Small intestine (tissue), 7 donors: ENCODE results near the gene PRSS2. TPM values are rescaled to one million over a fixed set of nuclear protein-coding genes. Genes with fewer than 3 reads are reported as not detected.

Experiments
- DNase-seq, 2 donors: peaks; one replicate each; pipeline versions ENCODE4 v3.0.0 to v3.0.0-alpha.2; 2013
- FAIRE-seq: peaks from 2 replicates; lab custom pipeline; 2012; peaks lifted over from hg19 to GRCh38; lab: Jason Lieb, UNC
- H3K27ac ChIP-seq, 3 donors: one replicate each; pipeline ENCODE4 v1.5.1; 2013; ENCODE audit warnings: low read length in 2 of 3, mild to moderate bottlenecking in 2 of 3, control low read depth in 1 of 3, inconsistent platforms in 1 of 3, low read depth in 1 of 3, moderate library complexity in 1 of 3
- H3K27me3 ChIP-seq, 3 donors: one replicate each; pipeline ENCODE4 v1.6.1; 2013; ENCODE audit warnings: low read length in 3 of 3, inconsistent platforms in 1 of 3; ENCODE audit not compliant: control insufficient read depth in 3 of 3, insufficient read depth in 3 of 3
- H3K36me3 ChIP-seq, 3 donors: one replicate each; pipeline ENCODE4 v1.6.1; 2013; ENCODE audit warnings: low read length in 3 of 3, inconsistent platforms in 1 of 3, low read depth in 1 of 3, mild to moderate bottlenecking in 1 of 3, moderate library complexity in 1 of 3; ENCODE audit not compliant: control insufficient read depth in 3 of 3, insufficient read depth in 2 of 3
- H3K4me1 ChIP-seq, 3 donors: one replicate each; pipeline ENCODE4 v1.6.1; 2013; ENCODE audit warnings: low read length in 2 of 3, inconsistent platforms in 1 of 3, low read depth in 1 of 3, mild to moderate bottlenecking in 1 of 3, moderate library complexity in 1 of 3; ENCODE audit not compliant: control insufficient read depth in 3 of 3, insufficient read depth in 2 of 3
- H3K4me3 ChIP-seq, 3 donors: one replicate each; pipeline ENCODE4 v1.5.1; 2013; ENCODE audit warnings: low read length in 3 of 3, control low read depth in 1 of 3, inconsistent platforms in 1 of 3, low read depth in 1 of 3, mild to moderate bottlenecking in 1 of 3, moderate library complexity in 1 of 3
- H3K9me3 ChIP-seq, 2 donors: one replicate each; pipeline ENCODE4 v1.6.1; 2013; ENCODE audit warnings: low read depth in 1 of 2, low read length in 1 of 2; ENCODE audit not compliant: control insufficient read depth in 2 of 2, insufficient read depth in 1 of 2
- WGBS, 3 donors: extraction: QIAGEN DNeasy Blood & Tissue Kit; methylation state at CpG; one replicate each; pipeline ENCODE4 v1.1.7; 2013; 5-methylcytosine and 5-hydroxymethylcytosine counted together
- polyA plus RNA-seq, 4 donors: library from polyadenylated mRNA; stranded (reverse) in 3 of 4; unstranded in 1 of 4; fragments of 200-250 nt in 3 of 4; fragments of 120-200 nt in 1 of 4; gene quantifications; one replicate each; pipeline versions ENCODE4 v1.2.1 to v1.2.3, GENCODE V29; 2013
- donor health status: healthy with polysubstance abuse.
- donor health status: control.
- donor health status: control.
- donor health status: Bipolar disorder and iron deficiency.
- donor health status: healthy.

PRSS2 gene
- polyA plus RNA-seq, 4 donors = 0.80 to 814 (median 123) TPM

GRCh38 chr7:142784096-142784495 is 13.3 kb downstream of the PRSS2 start:
- 82 to 88% (median 86%) methylated on average over 7 of the region's 7 CpGs for WGBS, 3 donors
- Histone ChIP-seq H3K4me1 (peaks cover 0 to 4% (median 2%) of the 10 kb centered on the region in 3 donors), H3K27me3 (peaks cover 0 to 4% (median 0%) of the 10 kb centered on the region in 3 donors), H3K36me3 (no peaks in the 10 kb centered on the region), H3K27ac (no peak overlapping the region), H3K4me3 (no peak overlapping the region), H3K9me3 (no peaks in the 10 kb centered on the region)
- FAIRE-seq (no peak), DNase-seq (no peak)

DNA sequence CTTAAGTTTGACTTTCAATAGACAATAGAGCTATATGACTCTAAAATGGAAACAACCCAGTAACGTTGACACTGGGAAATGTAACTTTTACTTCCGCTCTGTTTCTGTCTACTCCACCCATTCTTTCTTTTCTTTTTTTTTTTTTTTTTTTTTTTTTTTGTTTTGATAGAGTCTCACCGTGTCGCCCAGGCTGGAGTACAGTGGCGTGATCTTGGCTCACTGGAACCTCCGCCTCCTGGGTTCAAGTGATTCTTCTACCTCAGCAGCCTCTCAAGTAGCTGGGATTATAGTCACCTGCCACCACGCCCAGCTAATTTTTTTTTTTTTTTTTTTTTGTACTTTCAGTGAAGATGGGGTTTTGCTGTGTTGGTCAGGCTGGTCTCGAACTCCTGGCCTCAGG is 13.9 kb downstream of the PRSS2 start:
- H3K27me3 ChIP-seq = peaks cover 0 to 8% (median 0%) of the 10 kb centered on the region in 3 donors
- no peak overlapping the region for H3K27ac ChIP-seq
- H3K4me3 ChIP-seq = no peak overlapping the region
- no peaks in the 10 kb centered on the region for H3K36me3 ChIP-seq
- no peaks in the 10 kb centered on the region for H3K9me3 ChIP-seq
- FAIRE-seq = no peak
- DNase-seq = no peak
- WGBS, 3 donors = 75 to 83% (median 80%) methylated on average over 8 of the region's 8 CpGs
- H3K4me1 ChIP-seq = peaks cover 0 to 4% (median 2%) of the 10 kb centered on the region in 3 donors

- DNase-seq = peak in 1 of 2 donors; percentile 42
- Histone ChIP-seq H3K4me1 (peaks cover 0 to 4% (median 2%) of the 10 kb centered on the region in 3 donors), H3K4me3 (no peak overlapping the region), H3K36me3 (no peaks in the 10 kb centered on the region), H3K27me3 (peaks cover 0 to 13% (median 0%) of the 10 kb centered on the region in 3 donors), H3K27ac (peak overlapping the region in 1 of 3 donors; percentile 48), H3K9me3 (no peaks in the 10 kb centered on the region)
- FAIRE-seq = no peak
- WGBS, 3 donors = 79 to 85% (median 82%) methylated on average over 8 of the region's 8 CpGs
Measured at GRCh38 chr7:142785841-142786250, 15.1 kb downstream of the PRSS2 start.

- Histone ChIP-seq H3K36me3 (no peaks in the 10 kb centered on the region), H3K27ac (peak overlapping the region in 2 of 3 donors; percentile 48 to 73), H3K4me1 (peaks cover 0 to 4% (median 2%) of the 10 kb centered on the region in 3 donors), H3K27me3 (peaks cover 0 to 17% (median 0%) of the 10 kb centered on the region in 3 donors), H3K4me3 (peak overlapping the region in 1 of 3 donors; percentile 1), H3K9me3 (no peaks in the 10 kb centered on the region)
- WGBS, 3 donors = 77 to 86% (median 83%) methylated on average over 11 of the region's 11 CpGs
- FAIRE-seq (no peak), DNase-seq (no peak)
Measured at GRCh38 chr7:142787034-142787768, 16.4 kb downstream of the PRSS2 start.

- FAIRE-seq (no peak), DNase-seq (no peak)
- Histone ChIP-seq H3K36me3 (no peaks in the 10 kb centered on the region), H3K4me3 (peak overlapping the region in 1 of 3 donors; percentile 34), H3K27ac (peak overlapping the region in 2 of 3 donors; percentile 48 to 73), H3K4me1 (peaks cover 0 to 3% (median 2%) of the 10 kb centered on the region in 3 donors), H3K9me3 (no peaks in the 10 kb centered on the region), H3K27me3 (peaks cover 0 to 21% (median 0%) of the 10 kb centered on the region in 3 donors)
- WGBS, 3 donors = 75 to 84% (median 83%) methylated on average over 6 of the region's 6 CpGs
Measured at GRCh38 chr7:142787783-142788182, 17.0 kb downstream of the PRSS2 start.

- no peak for FAIRE-seq
- no peak for DNase-seq
- H3K4me1 ChIP-seq = no peaks in the 10 kb centered on the region
- peak overlapping the region in 1 of 3 donors; percentile 34 for H3K4me3 ChIP-seq
- H3K36me3 ChIP-seq = no peaks in the 10 kb centered on the region
- peaks cover 0 to 26% (median 3%) of the 10 kb centered on the region in 3 donors for H3K27me3 ChIP-seq
- no peaks in the 10 kb centered on the region for H3K9me3 ChIP-seq
- H3K27ac ChIP-seq = peak overlapping the region in 2 of 3 donors; percentile 25 to 73
- 74 to 79% (median 77%) methylated on average over 10 of the region's 10 CpGs for WGBS, 3 donors
Measured at GRCh38 chr7:142788303-142789289, 17.8 kb downstream of the PRSS2 start.

DNA sequence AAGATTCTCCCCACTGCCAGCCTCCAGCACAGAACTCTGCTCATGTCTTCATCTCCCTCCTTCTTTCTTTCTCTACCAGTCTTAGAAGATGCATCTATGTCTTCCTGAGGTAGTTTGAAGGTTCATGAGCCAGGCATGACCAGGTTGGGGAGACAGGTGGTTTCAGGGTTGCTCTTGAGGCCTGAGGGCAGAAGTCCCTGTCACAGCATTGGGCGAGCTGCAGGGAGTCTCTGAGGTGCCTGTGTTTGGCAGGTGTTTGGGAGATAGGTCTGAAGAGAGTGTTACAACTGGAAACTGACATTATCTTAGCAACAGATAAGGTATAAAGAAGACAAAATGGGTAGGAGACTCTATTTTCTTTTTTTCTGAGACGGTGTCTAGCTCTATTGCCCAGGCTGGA is 18.7 kb downstream of the PRSS2 start:
- H3K4me1 ChIP-seq = no peaks in the 10 kb centered on the region
- peak overlapping the region in 1 of 3 donors; percentile 62 for H3K27ac ChIP-seq

GRCh38 chr7:142790056-142790455 is 19.3 kb downstream of the PRSS2 start:
- H3K9me3 ChIP-seq = no peaks in the 10 kb centered on the region
- WGBS, 3 donors = 77 to 90% (median 85%) methylated on average over 3 of the region's 3 CpGs
- H3K4me3 ChIP-seq = no peak overlapping the region
- H3K36me3 ChIP-seq = no peaks in the 10 kb centered on the region
- peak overlapping the region in 1 of 3 donors; percentile 26 for H3K27ac ChIP-seq
- H3K4me1 ChIP-seq = no peaks in the 10 kb centered on the region
- DNase-seq (no peak), FAIRE-seq (no peak)
- peaks cover 0 to 34% (median 5%) of the 10 kb centered on the region in 3 donors for H3K27me3 ChIP-seq

More for the DNA sequence above, 18.7 kb downstream of the PRSS2 start:
- Histone ChIP-seq H3K4me3 (peak overlapping the region in 2 of 3 donors; percentile 19 to 34), H3K9me3 (no peaks in the 10 kb centered on the region), H3K36me3 (no peaks in the 10 kb centered on the region), H3K27me3 (peaks cover 0 to 30% (median 4%) of the 10 kb centered on the region in 3 donors)
- FAIRE-seq (no peak), DNase-seq (no peak)
- WGBS, 3 donors = 71 to 84% (median 71%) methylated on average over 2 of the region's 2 CpGs
